Activated CD4-positive, CD25-positive, alpha-beta regulatory T cell treated with anti-CD3 and anti-CD28 coated beads, Interleukin-2, amount 50 U/mL, for 16 hours (primary cell): Measurements from ENCODE around the gene UBL4B.
"Not testable (repeated sequence)": the region's sequence is repeated elsewhere in the genome, so short reads cannot be mapped to it uniquely, and the experiment has no call there.

Source experiments
- DNase-seq: peaks from one replicate; pipeline ENCODE4 v3.0.0-alpha.2; 2020; ENCODE audit warnings: low read depth, low spot score

The UBL4B gene

GRCh38 chr1:110112143-110112542, at the start of gene UBL4B:
TSS of gene UBL4B (plus strand) at chr1:110112443. CDS start at chr1:110112535, 92 bp downstream.
- DNase-seq = no peak

DNA sequence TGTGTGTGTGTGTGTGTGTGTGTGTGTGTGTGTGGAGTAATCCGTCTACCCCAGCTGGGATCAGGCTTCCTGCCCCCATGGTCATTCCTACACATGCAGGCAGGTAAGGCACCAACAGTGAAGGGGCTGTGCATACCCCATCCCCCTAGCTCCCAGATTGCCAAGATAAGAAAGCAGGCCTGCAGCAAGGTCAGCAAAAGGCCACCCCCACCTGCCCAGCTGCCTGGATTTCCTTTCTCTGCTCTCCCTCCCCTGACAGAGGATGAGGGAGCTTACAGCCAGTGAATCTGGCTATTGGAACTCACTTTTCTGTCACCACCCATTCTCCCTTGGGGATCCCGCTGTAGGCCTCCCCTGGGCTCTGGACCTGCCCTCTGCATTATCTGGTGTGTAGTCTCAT, 49.6 kb upstream of the UBL4B start:
- DNase-seq = no peak

GRCh38 chr1:110063781-110064180, 48.5 kb upstream of the UBL4B start:
- DNase-seq = no peak

DNA sequence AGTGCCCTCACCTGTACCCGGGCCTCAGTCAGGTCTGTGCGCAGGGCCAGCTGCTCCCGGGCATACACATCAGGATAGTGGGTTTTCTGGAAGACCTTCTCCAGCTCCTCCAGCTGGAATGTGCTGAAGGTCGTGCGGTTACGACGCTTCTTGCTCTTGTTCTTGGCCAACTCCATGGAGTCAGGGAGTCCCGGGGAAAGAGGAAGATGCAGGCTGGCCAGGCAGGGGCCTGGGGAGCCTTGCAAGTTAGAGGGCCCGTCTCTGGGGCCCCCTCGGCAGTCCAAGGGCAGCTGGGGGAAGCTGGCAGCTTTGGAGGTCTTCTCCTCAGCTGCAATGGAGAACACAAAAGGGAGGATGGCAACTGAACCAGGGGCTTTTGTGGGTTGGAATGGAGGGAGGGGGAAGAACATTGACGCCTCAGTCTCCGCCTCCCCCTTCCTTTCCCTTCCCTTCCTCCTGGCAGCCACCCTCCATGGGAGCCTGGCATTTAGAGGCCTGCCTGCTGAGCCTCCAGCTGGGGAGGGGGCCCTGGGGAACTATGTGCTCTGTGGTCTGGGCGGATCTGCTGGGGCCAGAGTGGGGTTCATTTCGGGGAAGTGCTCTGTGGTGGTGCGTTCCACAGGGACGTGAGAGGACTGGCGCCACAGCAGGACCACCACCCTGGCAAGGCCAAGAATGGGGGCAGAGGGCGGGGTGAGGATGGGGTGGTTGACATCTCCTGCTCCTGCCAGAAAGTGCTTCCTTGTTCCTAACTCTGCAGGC, 47.5 kb upstream of the UBL4B start:
- no peak for DNase-seq

DNA sequence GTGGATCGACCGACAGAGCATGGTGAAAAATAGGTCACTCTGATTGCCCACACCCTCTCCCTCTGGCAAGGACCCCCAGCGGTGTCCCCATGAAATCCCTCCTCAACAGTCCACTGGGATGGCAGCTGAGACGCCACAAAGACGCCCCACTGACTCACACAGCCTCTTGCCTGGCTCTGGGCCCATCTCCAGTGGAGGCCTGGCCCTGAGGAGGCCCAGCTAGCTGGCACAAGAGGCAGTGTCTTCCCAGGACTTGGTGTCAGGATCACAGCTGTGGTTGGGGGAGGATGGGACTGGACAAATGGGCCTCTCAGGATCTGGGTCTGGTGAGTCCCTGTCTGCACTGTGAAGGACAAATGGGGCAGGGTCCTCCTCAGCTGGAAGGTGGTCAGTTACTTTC, 46.4 kb upstream of the UBL4B start:
- DNase-seq = no peak

GRCh38 chr1:110067479-110067892, 44.8 kb upstream of the UBL4B start:
- DNase-seq = no peak

GRCh38 chr1:110067893-110068645, 44.2 kb upstream of the UBL4B start:
- DNase-seq = no peak

DNA sequence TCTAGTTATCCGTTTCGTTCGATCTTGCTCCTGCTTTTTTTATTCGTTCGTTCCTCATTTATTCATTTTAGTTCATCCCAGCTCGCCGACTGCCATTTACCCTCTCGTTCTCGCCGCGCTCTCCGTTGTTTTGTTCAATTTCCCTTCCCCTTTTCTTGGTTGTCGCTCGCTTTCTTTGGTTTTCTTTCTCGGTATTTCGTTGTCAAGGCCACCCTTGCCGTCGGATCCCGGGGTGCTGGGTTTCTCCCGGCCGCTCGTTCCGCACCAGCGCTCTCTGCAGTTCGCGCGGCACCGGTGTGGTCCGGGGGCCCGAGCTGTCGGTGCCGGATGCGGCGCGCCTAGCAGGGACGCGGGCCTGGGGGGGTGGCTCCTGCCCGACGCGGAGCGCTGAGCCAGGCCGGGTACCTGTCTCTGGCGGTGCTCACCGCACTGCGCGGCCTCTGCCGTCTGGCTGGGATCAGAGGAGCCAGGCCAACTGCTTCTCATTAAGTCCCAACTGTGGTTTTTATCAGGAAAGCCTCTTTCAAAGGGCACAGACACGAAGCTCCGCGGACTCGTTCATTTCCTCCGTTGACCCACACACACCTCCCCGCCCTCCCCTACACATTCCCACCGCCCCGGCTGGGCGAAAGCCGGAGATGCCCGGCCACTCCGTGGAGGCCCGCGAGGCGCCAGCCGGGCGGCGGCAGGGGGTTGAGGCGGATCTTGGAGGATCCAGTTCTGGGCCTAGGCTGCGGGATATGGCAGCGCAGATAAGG, 43.4 kb upstream of the UBL4B start:
- no peak for DNase-seq

DNA sequence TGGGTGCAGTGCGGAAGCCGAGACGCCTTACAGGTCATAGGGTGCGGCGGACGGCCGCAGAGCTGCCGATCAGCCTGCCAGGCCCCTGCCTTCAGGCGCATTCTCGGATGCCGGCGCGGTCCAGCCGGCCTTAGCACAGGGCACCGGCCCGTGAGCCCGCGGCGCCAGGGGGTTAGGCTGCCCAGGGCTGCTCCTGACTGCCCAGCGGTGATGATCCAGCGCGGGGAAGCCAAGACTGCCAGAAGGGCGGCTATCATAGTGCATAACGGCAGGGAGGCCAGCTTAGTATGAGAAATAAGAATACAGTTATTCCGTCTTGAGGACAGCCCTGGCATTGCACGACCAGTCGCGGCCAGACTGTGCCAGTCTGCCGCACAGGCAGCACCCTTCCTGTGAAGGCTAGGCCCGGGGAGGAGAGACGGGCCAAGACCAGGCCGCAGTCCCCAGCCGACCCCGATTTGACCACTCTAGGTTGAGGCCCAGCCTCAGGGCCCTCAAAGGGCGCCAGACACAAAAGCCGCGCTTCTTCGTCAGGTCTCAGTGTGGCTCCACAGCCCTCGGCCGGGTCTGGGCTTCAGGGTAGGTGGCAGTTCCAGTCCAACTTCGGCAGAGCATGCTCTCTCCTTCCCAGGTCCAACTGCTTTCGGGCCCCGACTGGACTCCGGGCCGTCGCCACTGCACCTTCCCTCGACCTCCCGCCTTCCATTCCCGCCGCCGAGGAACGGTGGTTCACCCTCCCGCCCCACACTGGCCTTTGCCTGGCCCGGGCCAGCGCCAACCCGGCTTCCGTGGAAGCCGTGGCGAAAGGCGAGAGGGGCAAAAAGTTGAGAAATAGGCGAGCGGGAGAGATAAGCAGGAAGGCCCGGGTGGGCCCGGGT, 42.6 kb upstream of the UBL4B start:
- no peak for DNase-seq

GRCh38 chr1:110070282-110070669, 42.0 kb upstream of the UBL4B start:
- no peak for DNase-seq

DNA sequence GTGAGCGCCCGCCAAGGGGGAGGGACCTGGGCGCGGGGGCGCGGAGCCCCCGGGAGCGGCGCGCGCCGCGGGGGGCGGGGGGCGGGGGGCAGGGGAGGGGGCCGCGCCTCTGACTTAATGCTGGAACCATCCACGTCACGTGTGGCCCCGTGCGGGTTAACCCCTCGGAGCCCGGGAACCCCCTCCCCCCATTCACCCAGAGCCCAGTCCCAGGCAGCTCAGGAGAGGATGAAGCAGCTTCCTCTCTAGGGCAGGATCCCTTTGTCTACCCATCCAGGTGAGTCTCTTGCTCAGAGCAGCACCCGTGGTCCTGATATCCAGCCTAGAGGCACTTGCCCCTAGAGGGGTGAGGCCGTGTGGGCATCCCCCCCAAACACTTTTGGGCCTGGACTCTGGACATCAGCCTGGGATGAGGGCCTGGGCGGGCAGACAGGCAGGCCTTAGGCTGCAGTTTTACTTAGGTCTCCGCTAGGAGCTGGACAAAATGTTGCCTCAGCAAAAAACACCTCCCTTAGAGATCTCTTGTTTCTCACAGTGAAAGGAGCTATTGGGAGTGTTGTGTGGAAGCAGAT, 41.5 kb upstream of the UBL4B start, which contains the start of gene ALX3:
ALX3 (minus strand) TSS at position 2 of the 572 bp plus-strand sequence. CDS start 60 bp downstream, outside the sequence.
- no peak for DNase-seq

- DNase-seq = no peak
Measured at GRCh38 chr1:110074166-110074565, 38.1 kb upstream of the UBL4B start.

DNA sequence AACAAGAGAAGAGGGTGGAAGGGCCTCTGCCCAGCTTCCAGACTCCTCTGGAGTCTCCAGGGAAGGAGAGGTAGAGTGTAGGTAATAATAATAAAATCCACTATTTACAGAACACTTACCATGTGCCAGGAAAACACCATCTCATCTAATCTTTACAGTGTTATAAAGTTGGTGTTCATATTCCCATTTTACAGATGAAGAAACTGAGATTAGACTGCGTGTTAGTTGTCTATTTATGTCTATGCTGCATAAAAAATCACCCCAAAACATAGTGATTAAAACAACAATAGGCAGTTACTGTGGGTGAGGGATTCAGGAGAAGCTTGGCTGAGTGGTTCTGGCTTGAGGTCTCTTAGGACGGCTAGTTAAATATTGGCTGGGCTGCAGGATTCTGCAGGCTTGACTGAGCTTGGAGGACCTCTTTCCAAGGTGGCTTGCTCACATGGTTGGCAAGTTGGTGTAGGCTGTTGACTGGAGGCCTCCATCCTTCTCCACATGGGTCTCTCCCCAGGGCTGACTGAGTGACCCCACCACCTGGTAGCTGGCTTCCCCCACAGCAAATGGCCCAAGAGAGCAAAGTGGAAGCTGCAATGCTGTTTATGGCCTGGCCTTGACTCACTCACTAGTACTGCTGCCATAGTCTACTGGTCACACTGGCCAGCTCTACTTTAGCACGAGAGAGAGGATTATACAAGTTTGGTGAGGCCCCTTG, 35.3 kb upstream of the UBL4B start:
- no peak for DNase-seq

DNA sequence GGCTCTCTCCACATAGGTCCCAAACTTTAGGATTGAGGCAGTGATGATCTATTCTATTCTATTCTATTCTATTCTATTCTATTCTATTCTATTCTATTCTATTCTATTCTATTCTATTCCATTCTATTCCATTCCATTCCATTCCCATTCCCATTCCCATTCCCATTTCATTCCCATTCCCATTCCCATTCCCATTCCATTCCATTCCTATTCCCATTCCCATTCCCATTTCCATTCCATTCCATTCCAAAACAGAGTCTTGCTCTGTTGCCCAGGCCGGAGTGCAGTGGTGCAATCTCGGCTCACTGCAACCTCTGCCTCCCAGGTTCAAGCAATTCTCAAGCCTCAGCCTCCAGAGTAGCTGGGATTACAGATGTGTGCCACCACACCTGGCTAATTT, 32.2 kb upstream of the UBL4B start:
- not testable (repeated sequence) for DNase-seq

GRCh38 chr1:110081061-110081460, 31.2 kb upstream of the UBL4B start:
- DNase-seq = no peak

DNA sequence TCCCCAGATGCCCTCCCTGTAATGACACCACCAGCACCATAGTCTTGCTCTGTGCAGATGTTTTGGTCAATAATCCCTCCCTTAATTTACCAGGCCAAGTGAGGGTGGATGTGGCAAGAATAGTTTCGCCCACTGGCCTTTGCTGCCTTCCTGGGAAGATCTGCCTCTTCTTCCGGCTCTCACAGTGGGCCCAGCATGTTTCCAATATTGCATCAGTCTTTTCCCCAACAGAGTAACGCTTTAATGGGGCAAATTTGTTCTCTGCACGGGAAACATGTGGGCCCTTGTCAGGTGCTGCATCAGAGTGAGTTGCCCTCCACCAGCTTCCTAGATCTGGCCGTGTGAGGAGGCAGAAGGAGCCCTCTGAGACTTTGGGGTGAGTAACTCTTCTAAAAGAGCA, 29.8 kb upstream of the UBL4B start:
- DNase-seq = no peak

GRCh38 chr1:110083061-110083865, 29.0 kb upstream of the UBL4B start:
- no peak for DNase-seq

GRCh38 chr1:110083866-110084226, 28.4 kb upstream of the UBL4B start:
- DNase-seq = no peak
